K562 (cell line): ENCODE measurements around the gene SPATA3. TPM values are rescaled to one million over a fixed set of nuclear protein-coding genes. Genes with fewer than 3 reads are reported as not detected.

Experiments used
- ATAC-seq: fragments of 200-7000 bp; cut with Tn5 transposase; 3 replicates; pipeline ENCODE4 v1.9.1; 2020; ENCODE audit warnings: moderate library complexity
- BruUV-seq: library from RNA; stranded (reverse); fragments of 400-500 nt; replicated peaks from 2 replicates; lab custom pipeline; 2021; lab: Mats Ljungman, UMichigan
- CTCF ChIA-PET: fragments of 300-600 bp; formaldehyde crosslinking; extraction: SDS; loops from one replicate; lab custom pipeline; 2021; ENCODE audit warnings: low intra/inter-chr PET ratio; lab: Yijun Ruan, JAX
- POLR2A ChIA-PET: fragments of 300-600, 350-650 bp; sonication (Branson Sonifier 250); formaldehyde crosslinking; extraction: SDS; loops from one replicate; lab custom pipeline; 2021; ENCODE audit warnings: antibody characterized with exemption, inconsistent platforms; lab: Yijun Ruan, JAX
- DNase-seq, 4 experiments: peaks; one replicate each; pipeline versions ENCODE4 v3.0.0 to v3.0.0-alpha.2; 2011 to 2018; ENCODE audit warnings: low spot score in 3 of 4, mixed read lengths in 3 of 4; ENCODE audit errors: extremely low read depth in 1 of 4
- FAIRE-seq: peaks from 2 replicates; lab custom pipeline; 2011; peaks lifted over from hg19 to GRCh38; lab: Jason Lieb, UNC
- H2AFZ ChIP-seq: 2 replicates; pipeline ENCODE4 v1.6.0; 2011; ENCODE audit warnings: low read depth, low read length, control low read depth, inconsistent platforms
- H3K27ac ChIP-seq: fragments of 200-600 bp; 3 replicates; pipeline ENCODE4 v1.8.0; 2011; ENCODE audit warnings: low read depth, mild to moderate bottlenecking, control low read depth, inconsistent platforms, low read length, moderate library complexity, mixed read lengths; ENCODE audit errors: extremely low read depth
- H3K27me3 ChIP-seq, 2 experiments: fragments of 300-600 bp in 1 of 2; 2 replicates in 1 of 2; 3 replicates in 1 of 2; pipeline versions ENCODE4 v1.6.0 to v1.8.0; 2011; ENCODE audit warnings: inconsistent platforms in 2 of 2, low read length in 2 of 2, mild to moderate bottlenecking in 1 of 2, mixed read lengths in 1 of 2, moderate library complexity in 1 of 2; ENCODE audit not compliant: control insufficient read depth in 2 of 2, insufficient read depth in 2 of 2
- H3K36me3 ChIP-seq: fragments of 300-600 bp; 3 replicates; pipeline ENCODE4 v1.8.0; 2011; ENCODE audit warnings: mild to moderate bottlenecking, low read length, inconsistent platforms; ENCODE audit not compliant: control insufficient read depth, insufficient read depth
- H3K4me1 ChIP-seq, 2 experiments: fragments of 200-600 bp in 1 of 2; replicated peaks in 1 of 2; 2 replicates in 1 of 2; 3 replicates in 1 of 2; pipeline versions ENCODE4 v1.5.1 to v1.8.0; 2011; ENCODE audit warnings: inconsistent platforms in 2 of 2, low read length in 2 of 2, mild to moderate bottlenecking in 1 of 2, mixed read lengths in 1 of 2, moderate library complexity in 1 of 2; ENCODE audit not compliant: control insufficient read depth in 2 of 2, insufficient read depth in 2 of 2
- H3K4me2 ChIP-seq: 2 replicates; pipeline ENCODE4 v1.6.1; 2011; ENCODE audit warnings: low read length, control low read depth, inconsistent platforms, mixed read lengths; ENCODE audit not compliant: insufficient read depth
- H3K4me3 ChIP-seq: fragments of 200-600 bp; sonication (generic), shearing (Covaris generic); 2 replicates; pipeline ENCODE4 v1.5.1; 2016; ENCODE audit warnings: control low read depth, inconsistent platforms
- H3K79me2 ChIP-seq: fragments of 200-600 bp; 3 replicates; pipeline ENCODE4 v1.8.0; 2011; ENCODE audit warnings: low read length, inconsistent platforms; ENCODE audit not compliant: control insufficient read depth, insufficient read depth
- H3K9ac ChIP-seq, 2 experiments: 2 replicates each; pipeline versions ENCODE4 v1.6.0 to v1.6.1; 2011; ENCODE audit warnings: low read depth in 2 of 2, low read length in 2 of 2, control low read depth in 1 of 2, inconsistent platforms in 1 of 2, mild to moderate bottlenecking in 1 of 2, mixed read lengths in 1 of 2; ENCODE audit not compliant: insufficient read depth in 1 of 2
- H3K9me1 ChIP-seq: one replicate; pipeline ENCODE4 v1.6.0; 2011; ENCODE audit warnings: inconsistent platforms, mild to moderate bottlenecking, low read length, moderate library complexity; ENCODE audit not compliant: control insufficient read depth, insufficient read depth
- H3K9me3 ChIP-seq: replicated peaks from 2 replicates; pipeline ENCODE4 v1.5.1; 2011; ENCODE audit warnings: low read depth, low read length, inconsistent platforms; ENCODE audit not compliant: control insufficient read depth, insufficient read depth
- H4K20me1 ChIP-seq: replicated peaks from 2 replicates; pipeline ENCODE4 v1.6.1; 2011; ENCODE audit warnings: low read length, inconsistent platforms, mixed read lengths; ENCODE audit not compliant: control insufficient read depth, insufficient read depth
- CBFA2T3 ChIP-seq: fragments of 450-650 bp; IDR thresholded peaks from 2 replicates; pipeline ENCODE4 v1.6.1; 2017
- NCOA4 ChIP-seq: fragments of 450-650 bp; IDR thresholded peaks from 2 replicates; pipeline ENCODE4 v1.6.1; 2018; ENCODE audit warnings: mild to moderate bottlenecking; ENCODE audit not compliant: partially characterized antibody
- RBM25 ChIP-seq: fragments of 200-400 bp; formaldehyde crosslinking; IDR thresholded peaks from 2 replicates; pipeline ENCODE4 v1.6.1; 2018; ENCODE audit warnings: low read length, low read depth, moderate library complexity; ENCODE audit not compliant: severe bottlenecking
- ZC3H11A ChIP-seq: IDR thresholded peaks from 2 replicates; pipeline ENCODE4 v1.6.1; 2012; ENCODE audit warnings: low read depth, low read length, improper control_type of control experiment
- ZFP36 ChIP-seq: fragments of 150-350 bp; IDR thresholded peaks from 2 replicates; pipeline ENCODE4 v1.6.1; 2018; ENCODE audit warnings: low read length, low read depth; ENCODE audit not compliant: partially characterized antibody
- WGBS: fragments of 100-300 bp; shearing (Covaris generic); methylation state at CpG from one replicate; pipeline ENCODE4 v1.1.6; 2016; ENCODE audit warnings: low coverage, mixed read lengths; ENCODE audit not compliant: insufficient coverage; ENCODE audit errors: missing lambda C conversion rate; 5-methylcytosine and 5-hydroxymethylcytosine counted together
- in situ Hi-C: fragments of 300-500 bp; cut with MboI; formaldehyde crosslinking; loops from 4 replicates; pipeline ENCODE4 v1.15.0; 2018; ENCODE audit warnings: inconsistent platforms, mixed read lengths
- intact Hi-C: fragments of 100-400 bp; cut with micrococcal nuclease; formaldehyde crosslinking; loops from 2 replicates; pipeline ENCODE4 v1.14.2; 2022
- polyA plus RNA-seq, 8 experiments: library from polyadenylated mRNA; depleted of rRNA in 4 of 8; stranded (reverse) in 5 of 8; unstranded in 3 of 8; fragments of >200 nt; fragmentation: Nextera tagmentation in 2 of 8; fragmentation: Illumina TruSeq in 1 of 8; extraction: Ambion mirVana in 2 of 8; extraction: Trizol in 1 of 8; gene quantifications; 2 replicates each; pipeline versions ENCODE4 v1.2.1 to v1.2.3, GENCODE V29; 2011 to 2014; ENCODE audit warnings: inconsistent platforms in 1 of 8, missing spikeins in 1 of 8
- total RNA-seq, 7 experiments: library from RNA; depleted of rRNA in 6 of 7; stranded (reverse); fragments of >200 nt in 6 of 7; fragmentation: Illumina TruSeq in 2 of 7; extraction: Trizol in 2 of 7; gene quantifications; 2 replicates each; pipeline versions ENCODE4 v1.2.1 to v1.2.3, GENCODE V29; 2011 to 2021; ENCODE audit warnings: low replicate concordance in 1 of 7

Gene SPATA3
- total and polyA plus RNA-seq, 9 of the 15 experiments (the other 6 are each of a cell fraction or from before 2014, with no cell fraction given): not detected

- Histone ChIP-seq H3K4me1 (peaks cover 2 to 19% of the 10 kb centered on the region in 2 experiments; a peak in 2 of 5 replicates), H3K36me3 (no peaks in the 10 kb centered on the region), H3K4me3 (no peak overlapping the region), H3K27ac (no peak overlapping the region), H4K20me1 (no peaks in the 10 kb centered on the region; the same call in 1 of the 2 replicates), H2AFZ (no peak overlapping the region), H3K27me3 (peaks cover 14 to 49% of the 10 kb centered on the region in 2 experiments; a peak in 4 of 5 replicates), H3K9me1 (no peaks in the 10 kb centered on the region), H3K9ac (no peak overlapping the region), H3K4me2 (no peak overlapping the region), H3K79me2 (no peaks in the 10 kb centered on the region), H3K9me3 (no peaks in the 10 kb centered on the region)
- ATAC-seq: no peak
- ChIA-PET CTCF (no interaction called here), POLR2A (interaction anchor here (0.9 kb wide), 1 partner anchor 8 kb away, joined by 4 read pairs; no protein-coding TSS in a partner anchor)
- 11% methylated on average over 20 of the region's 21 CpGs for WGBS
- intact Hi-C loops: loop anchor here (5.0 kb wide), 2 partner anchors 67 to 142 kb away; no protein-coding TSS in a partner anchor
- in situ Hi-C loops: loop anchor here (5.0 to 10.0 kb wide), 2 partner anchors 82 to 165 kb away; no protein-coding TSS in a partner anchor
- FAIRE-seq: no peak
- TF ChIP-seq CBFA2T3 (no peak), ZFP36 (peak; percentile 3), NCOA4 (no peak)
- DNase-seq: no peak
- BruUV-seq: no TSS peak
Measured at GRCh38 chr2:230989731-230990130, 6.2 kb upstream of the SPATA3 start.

GRCh38 chr2:230990131-230990898 is 5.6 kb upstream of the SPATA3 start:
- Histone ChIP-seq H3K9ac (no peak overlapping the region), H3K4me1 (peaks cover 2 to 19% of the 10 kb centered on the region in 2 experiments; a peak in 2 of 5 replicates), H3K4me2 (no peak overlapping the region), H3K79me2 (no peaks in the 10 kb centered on the region), H3K4me3 (no peak overlapping the region), H3K27me3 (peaks cover 14 to 53% of the 10 kb centered on the region in 2 experiments; a peak in 4 of 5 replicates), H4K20me1 (no peaks in the 10 kb centered on the region; the same call in 1 of the 2 replicates), H2AFZ (no peak overlapping the region), H3K9me1 (no peaks in the 10 kb centered on the region), H3K9me3 (no peaks in the 10 kb centered on the region), H3K36me3 (no peaks in the 10 kb centered on the region), H3K27ac (no peak overlapping the region)
- in situ Hi-C loops (no loop called here), intact Hi-C loops (no loop called here)
- no peak for FAIRE-seq
- CTCF ChIA-PET: no interaction called here
- TF ChIP-seq ZC3H11A (no peak), RBM25 (peak; percentile 84)
- DNase-seq: no peak
- POLR2A ChIA-PET: interaction anchor here (0.9 kb wide), 1 partner anchor 8 kb away, joined by 4 read pairs; no protein-coding TSS in a partner anchor
- BruUV-seq: no TSS peak
- ATAC-seq: no peak
- 13% methylated on average over 34 of the region's 70 CpGs for WGBS
